Kidney (tissue), 14 donors: ENCODE results near the gene VCL. TPM values are rescaled to one million over a fixed set of nuclear protein-coding genes. Genes with fewer than 3 reads are reported as not detected.
"Not testable (repeated sequence)": the region's sequence is repeated elsewhere in the genome, so short reads cannot be mapped to it uniquely, and the experiment has no call there.

Experiments
- DNase-seq, 5 donors: peaks; one replicate each; pipeline ENCODE4 v3.0.0-alpha.2; 2013 to 2020
- FAIRE-seq: peaks from 2 replicates; lab custom pipeline; 2012; peaks lifted over from hg19 to GRCh38; lab: Jason Lieb, UNC
- H3K27ac ChIP-seq, 2 donors: one replicate each; pipeline ENCODE4 v1.7.0; 2013; ENCODE audit warnings: low read depth in 2 of 2, low read length in 2 of 2, inconsistent platforms in 1 of 2
- H3K27me3 ChIP-seq: one replicate; pipeline ENCODE4 v1.7.1; 2013; ENCODE audit warnings: low read length, inconsistent platforms; ENCODE audit not compliant: control insufficient read depth, insufficient read depth
- H3K36me3 ChIP-seq, 3 donors: one replicate each; pipeline versions ENCODE4 v1.7.0 to v1.7.1; 2013; ENCODE audit warnings: low read length in 3 of 3, control low read depth in 1 of 3, inconsistent platforms in 1 of 3; ENCODE audit not compliant: insufficient read depth in 3 of 3, control insufficient read depth in 2 of 3
- H3K4me1 ChIP-seq, 3 donors: one replicate each; pipeline versions ENCODE4 v1.7.0 to v1.7.1; 2013; ENCODE audit warnings: low read length in 3 of 3, inconsistent platforms in 1 of 3, low read depth in 1 of 3; ENCODE audit not compliant: control insufficient read depth in 2 of 3, insufficient read depth in 2 of 3
- H3K4me3 ChIP-seq, 3 donors: one replicate each; pipeline versions ENCODE4 v1.7.0 to v1.8.1; 2013; ENCODE audit warnings: low read length in 3 of 3, control low read depth in 1 of 3, inconsistent platforms in 1 of 3
- H3K9ac ChIP-seq, 3 donors: one replicate each; pipeline versions ENCODE4 v1.7.0 to v1.7.1; 2013; ENCODE audit warnings: low read length in 3 of 3, control low read depth in 1 of 3, inconsistent platforms in 1 of 3
- H3K9me3 ChIP-seq, 3 donors: one replicate each; pipeline versions ENCODE4 v1.7.0 to v1.7.1; 2013; ENCODE audit warnings: low read length in 3 of 3, control low read depth in 1 of 3, inconsistent platforms in 1 of 3; ENCODE audit not compliant: control insufficient read depth in 2 of 3, insufficient read depth in 1 of 3
- CTCF ChIP-seq: IDR thresholded peaks from 3 replicates; pipeline ENCODE4 v1.5.1; 2012; ENCODE audit warnings: mild to moderate bottlenecking, moderate library complexity, borderline replicate concordance; ENCODE audit not compliant: insufficient read depth; ENCODE audit errors: extremely low read depth
- intact Hi-C: fragments of 100-400 bp; cut with DNase I; formaldehyde crosslinking; loops from one replicate; pipeline ENCODE4 v1.11.1; 2022
- polyA plus RNA-seq: library from polyadenylated mRNA; stranded (reverse); fragments of 350-450 nt; fragmentation: Illumina TruSeq; extraction: RNeasy Lipid Tissue Mini Kit (QIAGEN cat#74804); gene quantifications from one replicate; pipeline ENCODE4 v1.2.3, GENCODE V29; 2014; ENCODE audit warnings: low read depth, low replicate concordance; ENCODE audit not compliant: insufficient read depth
- total RNA-seq: library from RNA; stranded (reverse); fragmentation: NEBNext Ultra II Directional; extraction: Animal tissue kit (Norgen Biotek cat#: 25700); gene quantifications from one replicate; pipeline ENCODE4 v1.2.1, GENCODE V29; 2021
- donor health status: control.
- donor health status: control.
- donor health status: control.
- donor health status: control.
- donor health status: control.
- donor health status: DM: yes; HTN: yes; CAD: no.
- donor health status: Normal renal cell carcinoma (clear cell type).

Gene VCL
- total and polyA plus RNA-seq, 2 donors from 2014 or later, result 23.8 to 167 TPM

GRCh38 chr10:74133923-74134820, 136.3 kb downstream of the VCL start:
- no peaks in the 10 kb centered on the region for H3K27me3 ChIP-seq
- intact Hi-C loops, result no loop called here
- H3K36me3 ChIP-seq, result peaks cover 18 to 36% (median 19%) of the 10 kb centered on the region in 3 donors
- H3K9ac ChIP-seq, result no peak overlapping the region
- H3K27ac ChIP-seq, result no peak overlapping the region
- H3K4me1 ChIP-seq, result no peaks in the 10 kb centered on the region
- H3K9me3 ChIP-seq, result no peaks in the 10 kb centered on the region
- no peak for DNase-seq
- no peak for TF ChIP-seq CTCF
- H3K4me3 ChIP-seq, result no peak overlapping the region
- no peak for FAIRE-seq

GRCh38 chr10:74135452-74135851, 137.5 kb downstream of the VCL start:
- Histone ChIP-seq H3K4me3 (no peak overlapping the region), H3K36me3 (peaks cover 16 to 27% (median 16%) of the 10 kb centered on the region in 3 donors), H3K9me3 (no peaks in the 10 kb centered on the region), H3K4me1 (no peaks in the 10 kb centered on the region), H3K27ac (no peak overlapping the region), H3K27me3 (no peaks in the 10 kb centered on the region), H3K9ac (no peak overlapping the region)
- TF ChIP-seq CTCF, result no peak
- FAIRE-seq, result peak; percentile 39
- intact Hi-C loops, result no loop called here
- no peak for DNase-seq

GRCh38 chr10:74137992-74138391, 140.1 kb downstream of the VCL start:
- H3K36me3 ChIP-seq, result peaks cover 11 to 27% (median 16%) of the 10 kb centered on the region in 3 donors
- no peaks in the 10 kb centered on the region for H3K27me3 ChIP-seq
- H3K27ac ChIP-seq, result no peak overlapping the region
- no peaks in the 10 kb centered on the region for H3K4me1 ChIP-seq
- intact Hi-C loops, result no loop called here
- no peak overlapping the region for H3K9ac ChIP-seq
- FAIRE-seq (no peak), DNase-seq (no peak)
- no peak for TF ChIP-seq CTCF
- H3K4me3 ChIP-seq, result no peak overlapping the region
- no peaks in the 10 kb centered on the region for H3K9me3 ChIP-seq

GRCh38 chr10:74138596-74138995, 140.7 kb downstream of the VCL start:
- FAIRE-seq, H3K4me3 ChIP-seq, H3K27ac ChIP-seq, H3K9ac ChIP-seq, H3K27me3 ChIP-seq, H3K4me1 ChIP-seq, H3K9me3 ChIP-seq, intact Hi-C loops, DNase-seq: not testable (repeated sequence)
- H3K36me3 ChIP-seq, result peaks cover 11 to 27% (median 16%) of the 10 kb centered on the region in 3 donors
